ENCODE data around the gene WDR70.
"Not testable (repeated sequence)": the region's sequence is repeated elsewhere in the genome, so short reads cannot be mapped to it uniquely, and the experiment has no call there.

WDR70 gene

GRCh38 chr5:37662789-37663485 lies 283.8 kb downstream of the WDR70 start:
- no peaks in the 10 kb centered on the region for H3K27me3 ChIP-seq (ENCODE audit: control insufficient read depth, insufficient read depth, low read length)
- no peaks in the 10 kb centered on the region for H3K36me3 ChIP-seq (ENCODE audit: control insufficient read depth, insufficient read depth, low read length)
- no peaks in the 10 kb centered on the region for H3K9me3 ChIP-seq (ENCODE audit: control insufficient read depth, insufficient read depth, low read depth, low read length)
- no peak overlapping the region for H3K27ac ChIP-seq (ENCODE audit: low read depth, low read length)
- peaks cover 16% of the 10 kb centered on the region for H3K4me1 ChIP-seq (ENCODE audit: control insufficient read depth, insufficient read depth, low read length)
- H3K9ac ChIP-seq (ENCODE audit: low read length): no peak overlapping the region
- H3K4me3 ChIP-seq (ENCODE audit: low read depth, low read length): no peak overlapping the region

- Histone ChIP-seq H3K27me3 (ENCODE audit: control insufficient read depth, insufficient read depth, low read length) (no peaks in the 10 kb centered on the region), H3K27ac (ENCODE audit: low read depth, low read length) (no peak overlapping the region), H3K4me3 (ENCODE audit: low read depth, low read length) (no peak overlapping the region), H3K9me3 (ENCODE audit: control insufficient read depth, insufficient read depth, low read depth, low read length) (no peaks in the 10 kb centered on the region), H3K36me3 (ENCODE audit: control insufficient read depth, insufficient read depth, low read length) (no peaks in the 10 kb centered on the region), H3K9ac (ENCODE audit: low read length) (no peak overlapping the region), H3K4me1 (ENCODE audit: control insufficient read depth, insufficient read depth, low read length) (peaks cover 16% of the 10 kb centered on the region)
Observed at GRCh38 chr5:37663538-37663937, 284.4 kb downstream of the WDR70 start.

- Histone ChIP-seq H3K9ac (ENCODE audit: low read length) (no peak overlapping the region), H3K4me1 (ENCODE audit: control insufficient read depth, insufficient read depth, low read length) (peaks cover 18% of the 10 kb centered on the region), H3K9me3 (ENCODE audit: control insufficient read depth, insufficient read depth, low read depth, low read length) (no peaks in the 10 kb centered on the region), H3K36me3 (ENCODE audit: control insufficient read depth, insufficient read depth, low read length) (no peaks in the 10 kb centered on the region), H3K27ac (ENCODE audit: low read depth, low read length) (no peak overlapping the region), H3K4me3 (ENCODE audit: low read depth, low read length) (no peak overlapping the region), H3K27me3 (ENCODE audit: control insufficient read depth, insufficient read depth, low read length) (no peaks in the 10 kb centered on the region)
Observed at GRCh38 chr5:37664551-37664950, 285.4 kb downstream of the WDR70 start.

- Histone ChIP-seq H3K4me3 (ENCODE audit: low read depth, low read length) (no peak overlapping the region), H3K4me1 (ENCODE audit: control insufficient read depth, insufficient read depth, low read length) (peaks cover 18% of the 10 kb centered on the region), H3K9me3 (ENCODE audit: control insufficient read depth, insufficient read depth, low read depth, low read length) (no peaks in the 10 kb centered on the region), H3K27ac (ENCODE audit: low read depth, low read length) (no peak overlapping the region), H3K27me3 (ENCODE audit: control insufficient read depth, insufficient read depth, low read length) (no peaks in the 10 kb centered on the region), H3K9ac (ENCODE audit: low read length) (no peak overlapping the region), H3K36me3 (ENCODE audit: control insufficient read depth, insufficient read depth, low read length) (no peaks in the 10 kb centered on the region)
Observed at GRCh38 chr5:37665272-37665671, 286.2 kb downstream of the WDR70 start.

- H3K27ac ChIP-seq (ENCODE audit: low read depth, low read length): no peak overlapping the region
Observed at GRCh38 chr5:37665889-37666288, 286.8 kb downstream of the WDR70 start.

GRCh38 chr5:37667430-37667829 lies 288.3 kb downstream of the WDR70 start:
- Histone ChIP-seq H3K27ac (ENCODE audit: low read depth, low read length) (no peak overlapping the region), H3K4me1 (ENCODE audit: control insufficient read depth, insufficient read depth, low read length) (peaks cover 18% of the 10 kb centered on the region), H3K4me3 (ENCODE audit: low read depth, low read length) (no peak overlapping the region), H3K9me3 (ENCODE audit: control insufficient read depth, insufficient read depth, low read depth, low read length) (no peaks in the 10 kb centered on the region), H3K9ac (ENCODE audit: low read length) (no peak overlapping the region), H3K27me3 (ENCODE audit: control insufficient read depth, insufficient read depth, low read length) (no peaks in the 10 kb centered on the region), H3K36me3 (ENCODE audit: control insufficient read depth, insufficient read depth, low read length) (no peaks in the 10 kb centered on the region)

More at GRCh38 chr5:37665889-37666288, 286.8 kb downstream of the WDR70 start:
- Histone ChIP-seq H3K4me3 (ENCODE audit: low read depth, low read length) (no peak overlapping the region), H3K4me1 (ENCODE audit: control insufficient read depth, insufficient read depth, low read length) (peaks cover 18% of the 10 kb centered on the region), H3K9ac (ENCODE audit: low read length) (no peak overlapping the region), H3K27me3 (ENCODE audit: control insufficient read depth, insufficient read depth, low read length) (no peaks in the 10 kb centered on the region), H3K9me3 (ENCODE audit: control insufficient read depth, insufficient read depth, low read depth, low read length) (no peaks in the 10 kb centered on the region), H3K36me3 (ENCODE audit: control insufficient read depth, insufficient read depth, low read length) (no peaks in the 10 kb centered on the region)

GRCh38 chr5:37667846-37668245 lies 288.7 kb downstream of the WDR70 start:
- Histone ChIP-seq H3K4me3 (ENCODE audit: low read depth, low read length) (no peak overlapping the region), H3K36me3 (ENCODE audit: control insufficient read depth, insufficient read depth, low read length) (no peaks in the 10 kb centered on the region), H3K4me1 (ENCODE audit: control insufficient read depth, insufficient read depth, low read length) (peaks cover 18% of the 10 kb centered on the region), H3K27ac (ENCODE audit: low read depth, low read length) (no peak overlapping the region), H3K27me3 (ENCODE audit: control insufficient read depth, insufficient read depth, low read length) (no peaks in the 10 kb centered on the region), H3K9me3 (ENCODE audit: control insufficient read depth, insufficient read depth, low read depth, low read length) (no peaks in the 10 kb centered on the region), H3K9ac (ENCODE audit: low read length) (no peak overlapping the region)

- Histone ChIP-seq H3K27ac (ENCODE audit: low read depth, low read length) (no peak overlapping the region; the same call in 1 of the 2 replicates), H3K27me3 (ENCODE audit: control insufficient read depth, insufficient read depth, low read length) (no peaks in the 10 kb centered on the region), H3K9me3 (ENCODE audit: control insufficient read depth, insufficient read depth, low read depth, low read length) (no peaks in the 10 kb centered on the region), H3K4me3 (ENCODE audit: low read depth, low read length) (no peak overlapping the region), H3K4me1 (ENCODE audit: control insufficient read depth, insufficient read depth, low read length) (peaks cover 15% of the 10 kb centered on the region), H3K36me3 (ENCODE audit: control insufficient read depth, insufficient read depth, low read length) (no peaks in the 10 kb centered on the region), H3K9ac (ENCODE audit: low read length) (no peak overlapping the region)
Observed at GRCh38 chr5:37668524-37669047, 289.5 kb downstream of the WDR70 start.

GRCh38 chr5:37672118-37672588 lies 293.0 kb downstream of the WDR70 start:
- not testable (repeated sequence) for H3K27ac ChIP-seq (ENCODE audit: low read depth, low read length); H3K9ac ChIP-seq (ENCODE audit: low read length); H3K4me3 ChIP-seq (ENCODE audit: low read depth, low read length); H3K9me3 ChIP-seq (ENCODE audit: control insufficient read depth, insufficient read depth, low read depth, low read length); H3K27me3 ChIP-seq (ENCODE audit: control insufficient read depth, insufficient read depth, low read length); H3K36me3 ChIP-seq (ENCODE audit: control insufficient read depth, insufficient read depth, low read length)
- peaks cover 13% of the 10 kb centered on the region for H3K4me1 ChIP-seq (ENCODE audit: control insufficient read depth, insufficient read depth, low read length)

- H3K27ac ChIP-seq (ENCODE audit: low read depth, low read length); H3K9ac ChIP-seq (ENCODE audit: low read length); H3K9me3 ChIP-seq (ENCODE audit: control insufficient read depth, insufficient read depth, low read depth, low read length); H3K36me3 ChIP-seq (ENCODE audit: control insufficient read depth, insufficient read depth, low read length); H3K4me3 ChIP-seq (ENCODE audit: low read depth, low read length); H3K27me3 ChIP-seq (ENCODE audit: control insufficient read depth, insufficient read depth, low read length); H3K4me1 ChIP-seq (ENCODE audit: control insufficient read depth, insufficient read depth, low read length): not testable (repeated sequence)
Observed at GRCh38 chr5:37674361-37674760, 295.2 kb downstream of the WDR70 start.

- H3K36me3 ChIP-seq (ENCODE audit: control insufficient read depth, insufficient read depth, low read length); H3K27me3 ChIP-seq (ENCODE audit: control insufficient read depth, insufficient read depth, low read length); H3K27ac ChIP-seq (ENCODE audit: low read depth, low read length); H3K4me3 ChIP-seq (ENCODE audit: low read depth, low read length); H3K4me1 ChIP-seq (ENCODE audit: control insufficient read depth, insufficient read depth, low read length); H3K9me3 ChIP-seq (ENCODE audit: control insufficient read depth, insufficient read depth, low read depth, low read length); H3K9ac ChIP-seq (ENCODE audit: low read length): not testable (repeated sequence)
Observed at GRCh38 chr5:37679326-37679725, 300.2 kb downstream of the WDR70 start.
